Measurements from ENCODE around the gene C1orf198. TPM values are rescaled to one million over a fixed set of nuclear protein-coding genes. Genes with fewer than 3 reads are reported as not detected.

C1orf198 gene
- total RNA-seq, 1 donor from 2014 or later: 15.1 TPM

DNA sequence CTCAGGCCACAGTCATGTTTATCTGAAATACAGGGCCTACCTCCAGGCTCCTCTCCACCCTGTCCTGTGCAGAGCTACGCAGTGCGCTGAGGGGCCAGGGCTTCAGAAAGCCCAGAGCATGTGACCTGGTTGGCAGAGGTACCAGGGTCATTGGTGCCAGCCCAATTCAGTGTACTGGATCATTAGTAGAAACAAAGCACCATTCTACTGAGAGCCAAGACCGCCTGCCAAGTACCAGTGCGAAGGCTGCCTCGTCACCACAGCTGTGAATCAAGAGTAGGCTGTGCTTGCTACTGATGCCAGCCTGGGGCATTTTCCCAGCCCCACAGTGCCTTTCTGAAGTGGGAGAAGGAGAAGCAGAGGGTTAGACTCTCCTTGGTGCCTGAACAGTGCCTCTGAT is 61.3 kb downstream of the C1orf198 start:
- ATAC-seq: no peak

DNA sequence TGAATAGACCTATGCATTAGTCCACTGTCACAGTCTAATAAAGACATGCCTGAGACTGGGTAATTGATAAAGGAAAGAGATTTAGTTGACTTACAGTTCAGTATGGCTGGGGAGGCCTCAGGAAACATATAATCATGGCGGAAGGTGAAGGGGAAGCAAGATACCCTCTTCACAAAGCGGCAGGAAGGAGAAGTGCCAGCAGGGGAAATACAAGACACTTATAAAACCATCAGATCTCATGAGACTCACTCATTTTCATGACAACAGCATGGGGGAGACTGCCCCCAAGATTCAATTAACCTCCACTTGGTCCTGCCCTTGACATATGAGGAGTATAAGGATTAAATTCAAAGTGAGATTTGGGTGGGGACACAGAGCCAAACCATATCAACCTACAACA is 61.8 kb downstream of the C1orf198 start:
- ATAC-seq: no peak

DNA sequence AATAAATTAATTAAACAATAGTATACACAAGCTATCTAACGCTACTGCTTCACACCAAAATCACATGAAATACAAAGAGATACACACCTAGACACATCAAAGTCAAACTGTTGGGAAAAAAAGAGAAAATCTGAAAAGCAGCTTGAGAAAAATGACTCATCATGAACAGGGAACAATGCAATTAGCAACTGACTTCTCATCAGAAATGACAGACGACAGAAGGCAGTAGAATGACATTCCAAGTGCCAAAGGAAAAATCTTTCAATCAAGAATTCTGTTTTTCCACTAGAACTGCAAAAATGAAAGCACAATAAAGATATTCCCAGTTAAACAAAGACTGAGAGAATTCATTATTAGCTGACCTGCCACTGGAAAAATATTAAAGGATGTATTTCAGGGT is 63.9 kb downstream of the C1orf198 start:
- no peak for ATAC-seq

DNA sequence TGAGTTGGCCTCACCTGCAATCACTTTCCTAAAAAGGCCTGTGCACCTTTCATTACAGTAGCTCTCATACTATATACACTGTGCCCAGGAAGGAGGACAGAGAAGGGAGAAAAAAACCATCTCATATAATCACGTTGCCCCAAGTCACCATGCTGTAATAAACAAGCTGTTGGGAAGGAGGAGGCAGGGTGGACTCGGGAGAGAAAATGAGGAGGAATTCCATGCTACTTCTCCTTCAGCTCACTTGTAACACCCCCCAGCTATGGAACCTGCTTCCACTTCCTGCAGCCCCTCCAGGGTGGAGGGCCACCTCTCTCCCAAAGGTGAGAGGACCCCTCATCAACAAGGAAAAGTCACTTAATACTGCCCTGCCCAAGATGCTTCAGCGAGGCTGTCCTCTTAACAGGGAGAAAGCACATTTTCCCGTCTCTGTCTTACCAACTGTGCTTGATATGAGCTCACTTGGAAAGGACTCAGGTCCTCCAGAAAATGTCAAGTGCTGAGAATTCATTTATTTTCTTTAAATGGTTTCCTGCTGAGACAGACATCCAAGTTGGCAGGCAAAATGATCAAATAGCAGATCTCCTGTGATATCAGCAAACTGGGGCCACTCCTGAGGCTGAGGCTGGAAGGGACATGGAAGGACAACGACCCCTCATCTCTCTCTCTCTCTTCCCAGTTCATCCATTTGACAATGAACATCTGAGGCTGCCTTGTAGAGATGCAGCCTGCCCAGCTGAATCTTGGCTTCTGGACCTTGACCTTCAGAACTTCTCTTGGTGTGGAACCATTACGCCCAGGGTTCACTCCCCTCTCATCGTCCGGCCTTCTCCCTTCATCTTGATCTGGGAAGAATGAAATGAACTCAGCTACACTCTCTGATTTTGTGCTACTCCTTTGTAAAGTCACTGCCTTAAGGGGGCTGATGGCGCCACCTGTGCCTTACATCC is 67.2 kb downstream of the C1orf198 start:
- no peak for ATAC-seq

DNA sequence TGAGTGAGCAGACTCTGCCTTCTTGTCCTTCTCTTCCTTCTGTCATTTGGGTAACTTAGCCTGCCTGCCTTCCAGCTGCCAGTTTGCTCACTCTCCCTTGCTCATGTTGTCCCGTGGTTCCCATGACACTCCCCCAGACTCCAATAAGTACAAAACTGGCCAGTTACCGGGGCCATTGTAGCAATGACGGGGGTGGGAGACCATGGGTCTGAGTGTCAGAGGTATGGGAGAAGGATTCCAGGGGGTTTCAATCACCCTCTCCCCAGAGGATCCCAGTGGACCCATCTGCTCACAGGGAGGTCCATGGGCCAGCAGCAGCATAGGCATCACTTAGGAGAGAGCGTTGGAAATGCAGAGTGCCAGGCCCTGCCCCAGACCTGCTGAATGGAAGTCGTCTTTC is 69.8 kb downstream of the C1orf198 start:
- ATAC-seq: no peak

DNA sequence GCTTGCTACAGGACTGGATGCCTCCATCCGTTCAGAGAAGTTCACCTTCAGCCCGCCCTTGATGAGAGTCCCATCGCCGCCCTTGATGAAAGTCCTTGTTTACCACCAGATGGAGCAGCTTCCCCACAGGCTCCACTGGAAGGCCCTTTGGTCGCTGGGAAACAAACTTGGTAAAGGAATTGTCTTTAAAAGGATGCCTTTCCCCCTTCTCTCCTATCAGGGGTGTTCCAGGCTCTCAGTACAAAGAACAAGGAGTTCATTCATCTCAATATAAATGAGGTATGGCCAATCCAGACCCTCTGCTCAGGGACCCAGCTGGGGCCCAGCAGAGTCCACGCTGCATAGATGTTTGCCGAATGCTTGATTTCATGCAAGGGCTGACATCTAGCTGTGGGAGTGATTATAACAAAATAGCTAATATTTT is 70.4 kb downstream of the C1orf198 start:
- ATAC-seq: peak; percentile 73

DNA sequence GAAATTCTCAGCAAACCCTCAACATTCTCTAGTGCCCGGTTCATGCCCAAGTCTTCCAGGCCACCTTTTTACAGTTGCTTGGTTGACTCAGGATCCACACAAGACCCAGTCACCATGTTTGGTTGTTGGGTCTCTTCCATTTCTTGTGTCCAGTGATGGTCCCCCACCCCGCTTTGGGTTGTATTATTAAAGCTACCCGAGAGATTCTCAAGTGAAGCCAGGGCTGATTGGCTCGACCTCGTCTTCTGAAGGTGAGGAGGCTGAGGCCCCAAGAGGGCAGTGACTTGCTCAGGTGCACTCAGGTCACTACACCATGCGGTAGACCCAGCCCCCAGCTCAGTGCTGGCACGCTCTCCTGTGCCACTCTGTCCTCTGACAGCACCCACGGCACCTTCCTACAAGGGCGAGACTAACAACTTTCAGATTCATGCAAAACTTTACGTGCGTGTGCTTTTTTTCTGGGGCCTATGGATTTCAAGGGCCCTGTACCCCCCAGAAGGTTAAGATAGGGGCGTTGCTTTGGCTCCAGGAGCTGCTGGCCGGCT is 70.9 kb downstream of the C1orf198 start:
- ATAC-seq: no peak

DNA sequence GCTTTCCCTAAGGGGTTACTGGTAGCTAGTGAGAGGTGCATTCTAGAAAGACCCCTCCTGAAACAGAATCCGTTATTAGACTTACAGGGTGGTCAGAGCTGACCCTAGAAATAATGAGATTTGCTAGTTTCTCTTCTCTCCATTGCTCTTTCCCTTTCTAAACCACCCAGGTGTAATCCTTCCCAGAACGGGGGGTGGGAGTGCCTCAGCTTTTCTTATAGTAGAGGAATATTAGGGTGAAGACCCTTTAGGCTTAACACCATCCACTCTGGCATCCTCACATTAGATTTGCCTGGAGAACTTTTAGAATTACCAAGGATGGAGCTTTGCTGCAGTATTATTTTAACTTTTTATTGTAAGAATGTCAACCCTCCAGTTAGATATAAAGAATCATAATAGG is 71.7 kb downstream of the C1orf198 start:
- ATAC-seq: no peak

DNA sequence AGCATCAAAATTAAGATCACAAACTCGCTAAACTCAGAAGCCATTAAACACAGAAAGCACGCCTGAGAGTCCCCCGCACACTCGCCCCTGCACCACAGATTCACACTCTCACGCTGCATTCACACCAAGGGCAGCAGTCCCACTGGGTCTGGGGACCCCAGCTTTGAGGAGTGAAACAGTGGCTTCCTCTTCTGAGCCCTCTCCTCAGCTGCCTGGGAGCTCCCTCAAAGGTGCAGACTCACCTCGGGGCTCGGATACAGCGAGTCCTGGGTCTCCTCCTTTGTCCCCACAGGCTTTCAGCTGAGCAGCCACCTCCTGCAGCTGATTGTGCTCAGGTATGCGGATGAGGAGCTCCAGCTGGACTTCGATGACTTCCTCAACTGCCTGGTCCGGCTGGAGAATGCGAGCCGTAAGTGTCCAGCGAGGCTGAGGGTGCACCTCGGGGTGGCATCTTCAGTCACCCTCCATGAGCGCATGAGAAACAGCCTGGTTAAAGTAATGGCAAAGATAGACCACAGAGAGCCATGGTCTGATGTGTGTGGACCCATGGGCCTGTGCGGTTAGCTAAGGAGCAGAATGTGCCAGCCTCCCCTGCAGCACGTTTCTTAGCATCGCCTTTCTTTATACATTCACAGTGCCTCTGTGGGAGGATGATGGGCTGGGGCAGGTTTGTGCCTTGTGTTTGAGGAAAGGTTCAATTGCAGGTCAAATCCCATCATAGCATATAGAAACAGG is 73.3 kb downstream of the C1orf198 start:
- no peak for ATAC-seq

DNA sequence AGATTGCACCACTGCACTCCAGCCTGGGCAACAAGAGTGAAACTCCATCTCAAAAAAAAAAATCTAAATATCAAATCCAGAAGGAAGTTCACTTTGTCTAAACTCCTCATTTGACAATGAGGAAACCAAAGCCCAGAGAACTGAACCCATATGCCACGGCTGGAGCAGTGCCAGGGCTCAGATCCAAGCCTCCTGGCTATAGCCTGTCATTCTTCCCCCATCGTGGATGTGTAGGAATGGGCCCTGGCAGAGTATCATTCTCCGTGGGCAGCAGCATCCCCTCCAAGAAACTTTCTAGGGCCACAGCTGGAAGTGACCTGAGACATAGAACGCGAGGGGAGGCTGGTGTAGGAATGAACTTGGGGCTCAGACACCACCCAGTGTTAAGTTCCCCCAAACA is 73.9 kb downstream of the C1orf198 start:
- ATAC-seq: no peak

DNA sequence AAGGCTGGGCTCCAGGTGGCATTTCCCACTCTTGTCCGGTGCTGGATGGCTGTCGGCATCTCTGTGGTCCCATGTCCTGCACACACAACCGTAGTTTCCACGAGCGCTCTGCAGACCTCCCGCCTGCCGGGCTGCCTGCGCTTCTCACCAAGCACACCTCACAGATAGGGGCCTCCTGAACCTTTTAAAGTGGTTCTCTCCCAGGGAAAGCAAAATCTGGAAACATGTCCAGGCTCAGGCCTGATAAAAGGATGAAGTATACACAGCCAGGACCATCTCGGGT is 74.9 kb downstream of the C1orf198 start:
- ATAC-seq: no peak

DNA sequence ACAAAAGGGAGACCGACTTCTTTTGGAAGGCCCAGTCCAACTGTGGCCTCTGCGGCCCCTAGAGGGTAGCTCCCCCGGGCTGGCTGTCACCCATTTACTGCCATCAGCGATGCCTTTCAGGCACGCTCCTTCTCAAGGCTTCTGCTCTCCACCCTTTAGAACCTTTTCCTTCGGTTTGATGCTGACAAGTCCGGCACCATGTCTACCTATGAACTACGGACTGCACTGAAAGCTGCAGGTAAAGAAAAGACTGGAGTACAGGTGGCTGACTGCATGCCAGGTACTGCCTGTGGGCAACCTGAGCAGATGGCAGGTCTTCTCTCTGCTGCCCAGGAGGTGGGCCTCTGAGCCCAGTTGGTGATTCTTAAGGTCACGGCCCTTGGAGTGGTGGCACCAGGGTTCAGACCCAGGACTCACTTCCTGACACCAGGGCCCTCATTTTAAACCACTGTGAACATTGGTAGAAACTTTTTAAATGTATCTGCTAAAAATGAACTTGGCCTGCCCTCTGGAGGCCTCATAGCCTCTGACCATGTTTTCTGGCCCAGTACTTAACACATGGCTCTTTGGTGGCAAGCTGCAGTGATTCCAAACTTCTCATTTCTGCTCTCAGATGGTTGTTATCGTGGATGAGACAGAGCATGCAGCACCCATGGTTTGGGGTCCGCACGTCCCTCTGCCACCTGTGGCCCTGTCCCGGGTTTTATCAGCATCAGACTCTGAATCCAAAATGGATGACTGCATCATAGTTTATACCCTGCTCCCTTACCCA is 75.4 kb downstream of the C1orf198 start:
- ATAC-seq: no peak

DNA sequence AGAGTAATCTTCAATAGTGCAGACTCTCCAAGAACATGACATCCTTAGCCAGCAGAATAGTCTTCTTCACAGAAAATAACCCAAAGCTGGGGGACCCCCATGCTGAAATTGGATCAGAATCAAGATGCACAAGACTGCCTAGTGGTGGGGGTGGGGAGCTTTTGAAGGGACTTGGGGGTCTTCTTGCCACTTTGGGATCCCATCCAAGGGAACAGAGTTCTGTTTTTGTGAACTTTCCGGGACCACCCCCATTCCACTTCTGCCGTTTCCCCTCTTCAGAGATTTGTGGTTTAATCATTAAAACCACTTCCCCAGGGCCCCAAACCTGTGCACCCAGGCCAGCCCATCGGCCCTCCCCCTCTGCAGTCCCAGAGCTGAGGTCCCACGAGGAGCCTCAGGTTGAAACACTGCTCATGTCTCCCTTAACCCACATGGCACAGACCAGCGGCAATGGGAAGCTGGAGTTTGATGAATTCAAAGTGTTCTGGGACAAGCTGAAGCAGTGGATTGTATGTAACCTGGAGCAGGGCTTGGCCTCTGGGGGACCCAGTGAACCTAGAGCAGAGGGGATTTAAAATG is 76.2 kb downstream of the C1orf198 start:
- no peak for ATAC-seq

DNA sequence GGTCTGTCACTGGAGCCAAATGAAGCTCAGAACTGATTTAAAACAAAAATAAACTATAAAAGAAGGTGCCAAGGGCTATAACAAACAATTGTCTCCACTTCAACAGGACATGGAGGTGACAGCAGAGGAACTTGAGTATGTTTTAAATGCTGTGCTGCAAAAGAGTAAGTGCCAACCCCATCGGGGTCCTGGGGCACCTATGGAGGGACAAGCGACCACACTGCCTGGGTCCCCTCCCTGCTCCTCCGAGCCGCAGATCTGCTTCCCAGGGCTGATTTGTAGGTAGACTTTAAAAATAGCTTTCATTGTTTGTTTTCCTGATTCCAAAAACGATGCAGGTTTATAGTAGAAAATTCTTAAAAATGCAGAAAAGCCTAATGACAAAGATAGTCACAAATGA is 78.3 kb downstream of the C1orf198 start:
- no peak for ATAC-seq

DNA sequence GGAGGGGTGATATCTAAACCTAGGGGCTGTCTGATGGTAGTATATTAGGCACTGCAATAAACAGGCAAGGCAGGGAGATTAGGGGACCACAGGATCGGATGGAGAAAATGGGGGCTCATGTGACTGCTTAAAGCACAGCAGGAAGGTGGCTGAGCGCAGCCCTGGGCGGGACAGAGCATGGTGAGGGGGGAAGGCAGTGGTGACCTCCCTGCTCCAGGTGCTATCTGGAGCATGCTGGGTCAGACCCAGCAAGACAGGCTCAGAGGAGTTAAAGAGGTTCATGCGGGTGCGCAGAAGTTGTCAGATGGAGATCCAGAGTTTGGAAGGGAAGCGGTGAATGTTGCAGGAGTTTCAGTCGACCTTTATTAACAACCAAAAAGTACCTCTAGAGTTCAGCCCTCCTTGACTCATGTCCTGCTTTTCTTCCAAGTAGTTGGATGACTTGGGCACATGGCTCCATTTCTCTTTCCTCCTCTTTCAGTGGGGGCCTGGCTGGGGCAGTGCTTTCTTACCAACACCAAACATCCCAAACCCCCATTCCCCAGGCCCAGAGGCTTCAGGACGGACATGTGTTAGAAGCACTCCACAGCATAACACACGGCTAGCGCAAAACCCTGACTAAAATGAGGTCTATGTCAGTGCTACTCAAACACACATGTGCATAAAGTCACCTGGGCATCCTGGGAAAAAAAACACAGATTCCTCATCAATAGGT is 79.6 kb downstream of the C1orf198 start:
- ATAC-seq: no peak

DNA sequence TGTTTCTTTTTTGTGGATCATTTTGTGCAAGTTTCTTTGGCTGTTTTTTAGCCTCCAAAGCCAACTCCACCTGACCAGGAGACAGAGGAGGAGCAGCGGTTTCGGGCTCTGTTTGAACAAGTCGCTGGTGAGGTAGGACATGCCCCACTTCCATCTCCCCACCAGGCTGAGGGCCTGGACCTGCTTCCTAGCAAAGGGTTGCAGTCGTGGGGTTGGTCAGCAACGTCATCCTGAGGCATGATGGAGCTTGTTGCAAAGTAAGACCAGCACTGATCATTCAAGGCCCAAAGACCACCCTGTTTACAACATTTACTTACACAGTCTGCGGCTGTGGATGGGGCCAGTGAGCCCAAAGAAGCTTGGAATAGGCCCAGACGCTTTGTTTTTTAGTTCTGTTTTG is 80.8 kb downstream of the C1orf198 start:
- ATAC-seq: no peak

Other genes starting within 250 kb of the C1orf198 start
- gene COG2, start 226.0 kb downstream of the C1orf198 start, total RNA-seq: 16.5 TPM
- gene AGT, start 154.4 kb downstream of the C1orf198 start, total RNA-seq: 0.12 TPM
- gene CAPN9, start 121.1 kb downstream of the C1orf198 start, total RNA-seq: not detected
- gene TTC13, start 110.3 kb upstream of the C1orf198 start, total RNA-seq: 6.6 TPM
- gene ARV1, start 110.6 kb upstream of the C1orf198 start, total RNA-seq: 17.3 TPM
- 12.4 TPM for gene FAM89A, start 171.7 kb upstream of the C1orf198 start, total RNA-seq